Fibroblast of peridontal ligament (primary cell): ENCODE results near the gene ECHDC3.

Source experiments
- DNase-seq: peaks from one replicate; pipeline ENCODE4 v3.0.0-alpha.2; 2010; ENCODE audit errors: extremely low read depth

Gene ECHDC3

DNA sequence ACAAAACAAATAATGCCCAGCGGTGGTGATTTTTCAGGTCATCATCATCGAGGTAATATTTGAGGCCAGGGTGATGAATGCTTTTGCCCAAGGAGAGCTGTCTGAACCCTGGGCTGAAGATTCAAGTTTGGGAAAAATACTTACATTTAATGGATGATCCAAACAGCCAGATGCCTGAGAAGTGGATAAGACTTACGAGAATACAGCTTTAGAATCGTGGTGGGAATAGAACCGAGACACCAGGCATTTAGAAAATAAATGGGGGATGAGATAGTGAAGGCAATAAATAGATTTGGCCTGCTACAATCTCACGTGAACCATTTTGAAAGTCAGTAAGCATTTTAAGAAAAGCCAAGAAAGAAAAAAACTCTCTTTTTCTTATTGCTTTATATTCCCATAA lies 68.8 kb downstream of the ECHDC3 start:
- DNase-seq = no peak

DNA sequence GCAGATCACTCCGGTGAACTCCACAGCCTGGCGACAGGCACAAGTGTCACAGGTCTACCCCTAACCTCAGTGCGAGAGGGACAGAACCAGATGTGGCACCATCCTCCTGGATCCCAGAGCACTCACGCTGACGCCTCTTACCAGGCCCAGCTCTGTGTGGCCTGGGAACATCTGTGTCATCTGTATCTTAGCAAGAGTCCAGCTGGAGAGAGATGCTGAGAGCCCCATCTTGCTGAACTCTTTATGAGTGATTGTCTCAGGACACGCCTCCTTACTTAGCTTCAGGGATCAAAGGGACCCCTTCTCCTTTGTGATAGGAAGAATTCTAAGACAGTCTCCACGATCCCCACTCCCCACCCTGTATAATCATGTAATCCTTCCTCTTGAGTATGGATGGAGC lies 71.0 kb downstream of the ECHDC3 start:
- DNase-seq = no peak
